HG02571 (cell line): ENCODE measurements around the gene HDAC4.

Experiments
- ATAC-seq: cut with Tn5 transposase; IDR thresholded peaks from one replicate; pipeline ENCODE4 v1.9.1; 2021; ENCODE audit warnings: mild to moderate bottlenecking, moderate library complexity; ENCODE audit not compliant: unreplicated experiment

HDAC4 gene

GRCh38 chr2:239061121-239061666, 339.6 kb downstream of the HDAC4 start:
- no peak for ATAC-seq

- no peak for ATAC-seq
Observed at GRCh38 chr2:239060676-239061075, 340.1 kb downstream of the HDAC4 start.

GRCh38 chr2:239059854-239060253, 341.0 kb downstream of the HDAC4 start:
- no peak for ATAC-seq

GRCh38 chr2:239058766-239059165, 342.1 kb downstream of the HDAC4 start:
- no peak for ATAC-seq

GRCh38 chr2:239057533-239057932, 343.3 kb downstream of the HDAC4 start:
- ATAC-seq = no peak

- ATAC-seq = no peak
Observed at GRCh38 chr2:239056611-239057010, 344.2 kb downstream of the HDAC4 start.

GRCh38 chr2:239055756-239056493, 344.9 kb downstream of the HDAC4 start:
- no peak for ATAC-seq

- no peak for ATAC-seq
Observed at GRCh38 chr2:239054921-239055320, 345.9 kb downstream of the HDAC4 start.

GRCh38 chr2:239053801-239054503, 346.9 kb downstream of the HDAC4 start:
- ATAC-seq = no peak

GRCh38 chr2:239052798-239053665, 347.8 kb downstream of the HDAC4 start:
- ATAC-seq = no peak

- no peak for ATAC-seq
Observed at GRCh38 chr2:239051891-239052445, 348.9 kb downstream of the HDAC4 start.

GRCh38 chr2:239050252-239050649, 350.6 kb downstream of the HDAC4 start:
- no peak for ATAC-seq

- no peak for ATAC-seq
Observed at GRCh38 chr2:239049421-239050251, 351.2 kb downstream of the HDAC4 start.

GRCh38 chr2:239048736-239049135, 352.1 kb downstream of the HDAC4 start:
- no peak for ATAC-seq

- no peak for ATAC-seq
Observed at GRCh38 chr2:239047861-239048260, 353.0 kb downstream of the HDAC4 start.

GRCh38 chr2:239047420-239047819, 353.4 kb downstream of the HDAC4 start:
- no peak for ATAC-seq

GRCh38 chr2:239046822-239047221, 354.0 kb downstream of the HDAC4 start:
- no peak for ATAC-seq

- no peak for ATAC-seq
Observed at GRCh38 chr2:239044336-239044735, 356.5 kb downstream of the HDAC4 start.

- no peak for ATAC-seq
Observed at GRCh38 chr2:239043326-239043725, 357.5 kb downstream of the HDAC4 start.
